Amniotic epithelial cell (primary cell): ENCODE results near the gene RAB30.

ENCODE experiments used
- DNase-seq: peaks from one replicate; pipeline ENCODE4 v3.0.0-alpha.2; 2010; ENCODE audit warnings: low read depth

Gene RAB30

GRCh38 chr11:83039566-83039965 lies 32.1 kb downstream of the RAB30 start:
- no peak for DNase-seq

GRCh38 chr11:83037877-83038276 lies 33.8 kb downstream of the RAB30 start:
- DNase-seq = peak; percentile 69

- no peak for DNase-seq
Observed at GRCh38 chr11:83036701-83037100, 35.0 kb downstream of the RAB30 start.

- DNase-seq = peak; percentile 54
Observed at GRCh38 chr11:83035070-83035854, 36.4 kb downstream of the RAB30 start.

GRCh38 chr11:83034673-83035014 lies 37.1 kb downstream of the RAB30 start:
- no peak for DNase-seq

- peak; percentile 49 for DNase-seq
Observed at GRCh38 chr11:83033972-83034672, 37.6 kb downstream of the RAB30 start.

GRCh38 chr11:83033371-83033770 lies 38.3 kb downstream of the RAB30 start:
- peak; percentile 31 for DNase-seq

- no peak for DNase-seq
Observed at GRCh38 chr11:83031127-83031526, 40.6 kb downstream of the RAB30 start.

- no peak for DNase-seq
Observed at GRCh38 chr11:83027794-83028193, 43.9 kb downstream of the RAB30 start.

GRCh38 chr11:83027289-83027688 lies 44.4 kb downstream of the RAB30 start:
- DNase-seq = no peak

- no peak for DNase-seq
Observed at GRCh38 chr11:83026229-83026628, 45.5 kb downstream of the RAB30 start.

- DNase-seq = peak; percentile 50
Observed at GRCh38 chr11:83025267-83025704, 46.4 kb downstream of the RAB30 start.

- no peak for DNase-seq
Observed at GRCh38 chr11:83024270-83024854, 47.3 kb downstream of the RAB30 start.

- no peak for DNase-seq
Observed at GRCh38 chr11:83023410-83023809, 48.3 kb downstream of the RAB30 start.

- DNase-seq = no peak
Observed at GRCh38 chr11:83021780-83022125, 49.9 kb downstream of the RAB30 start.

GRCh38 chr11:83020942-83021779 lies 50.5 kb downstream of the RAB30 start:
- no peak for DNase-seq

- DNase-seq = no peak
Observed at GRCh38 chr11:83019888-83020579, 51.7 kb downstream of the RAB30 start.

GRCh38 chr11:83014951-83015350 lies 56.7 kb downstream of the RAB30 start:
- no peak for DNase-seq

- no peak for DNase-seq
Observed at GRCh38 chr11:83012168-83013067, 59.3 kb downstream of the RAB30 start.

GRCh38 chr11:83011333-83012167 lies 60.1 kb downstream of the RAB30 start:
- no peak for DNase-seq
